NCI-H2196 treated with DMSO at 0.1 percent for 48 hours (cell line): ENCODE data around the gene SNRPD3.
"Not testable (repeated sequence)": the region's sequence is repeated elsewhere in the genome, so short reads cannot be mapped to it uniquely, and the experiment has no call there.

Experiments used
- DNase-seq: peaks from one replicate; lab custom pipeline; 2025; ENCODE audit not compliant: unreplicated experiment; lab: John Stamatoyannopoulos, UW

The SNRPD3 gene

GRCh38 chr22:24590596-24591173 is 34.9 kb downstream of the SNRPD3 start:
- no peak for DNase-seq

- DNase-seq, result no peak
Measured at GRCh38 chr22:24591286-24591830, 35.6 kb downstream of the SNRPD3 start.

- DNase-seq, result no peak
Measured at GRCh38 chr22:24592058-24592850, 36.5 kb downstream of the SNRPD3 start.

- no peak for DNase-seq
Measured at GRCh38 chr22:24592851-24593558, 37.2 kb downstream of the SNRPD3 start, which contains the start of gene LRRC75B. LRRC75B (minus strand) TSS chr22:24593073; CDS start chr22:24593039, 34 bp downstream.

GRCh38 chr22:24593559-24593835 is 37.7 kb downstream of the SNRPD3 start:
- DNase-seq, result not testable (repeated sequence)

GRCh38 chr22:24593836-24594568 is 38.2 kb downstream of the SNRPD3 start:
- DNase-seq, result no peak

- no peak for DNase-seq
Measured at GRCh38 chr22:24594569-24595120, 38.8 kb downstream of the SNRPD3 start.

GRCh38 chr22:24595228-24595627 is 39.4 kb downstream of the SNRPD3 start:
- no peak for DNase-seq

GRCh38 chr22:24595863-24596262 is 40.1 kb downstream of the SNRPD3 start:
- no peak for DNase-seq

- DNase-seq, result not testable (repeated sequence)
Measured at GRCh38 chr22:24597076-24597475, 41.3 kb downstream of the SNRPD3 start.

GRCh38 chr22:24599514-24599913 is 43.7 kb downstream of the SNRPD3 start:
- DNase-seq, result no peak

- not testable (repeated sequence) for DNase-seq
Measured at GRCh38 chr22:24599958-24600715, 44.3 kb downstream of the SNRPD3 start.

- DNase-seq, result no peak
Measured at GRCh38 chr22:24601217-24602104, 45.7 kb downstream of the SNRPD3 start.

- not testable (repeated sequence) for DNase-seq
Measured at GRCh38 chr22:24602105-24602749, 46.4 kb downstream of the SNRPD3 start.

GRCh38 chr22:24602847-24603769 is 47.3 kb downstream of the SNRPD3 start, which contains the start of gene GGT1:
GGT1 (plus strand) TSS chr22:24603193; CDS start chr22:24611082, 7,889 bp downstream.
- not testable (repeated sequence) for DNase-seq

- not testable (repeated sequence) for DNase-seq
Measured at GRCh38 chr22:24603770-24604629, 48.2 kb downstream of the SNRPD3 start.
